CD4-positive, alpha-beta T cell treated with Interleukin-12 subunit alpha and Interleukin-12 subunit beta, for 1 hour (primary cell): ENCODE data around the gene HOXD10.
A peak's percentile ranks its signal among the peaks of the same experiment; 100 is the strongest.

Experiments
- DNase-seq: peaks from one replicate; pipeline ENCODE4 v3.0.0-alpha.2; 2020

HOXD10 gene

DNA sequence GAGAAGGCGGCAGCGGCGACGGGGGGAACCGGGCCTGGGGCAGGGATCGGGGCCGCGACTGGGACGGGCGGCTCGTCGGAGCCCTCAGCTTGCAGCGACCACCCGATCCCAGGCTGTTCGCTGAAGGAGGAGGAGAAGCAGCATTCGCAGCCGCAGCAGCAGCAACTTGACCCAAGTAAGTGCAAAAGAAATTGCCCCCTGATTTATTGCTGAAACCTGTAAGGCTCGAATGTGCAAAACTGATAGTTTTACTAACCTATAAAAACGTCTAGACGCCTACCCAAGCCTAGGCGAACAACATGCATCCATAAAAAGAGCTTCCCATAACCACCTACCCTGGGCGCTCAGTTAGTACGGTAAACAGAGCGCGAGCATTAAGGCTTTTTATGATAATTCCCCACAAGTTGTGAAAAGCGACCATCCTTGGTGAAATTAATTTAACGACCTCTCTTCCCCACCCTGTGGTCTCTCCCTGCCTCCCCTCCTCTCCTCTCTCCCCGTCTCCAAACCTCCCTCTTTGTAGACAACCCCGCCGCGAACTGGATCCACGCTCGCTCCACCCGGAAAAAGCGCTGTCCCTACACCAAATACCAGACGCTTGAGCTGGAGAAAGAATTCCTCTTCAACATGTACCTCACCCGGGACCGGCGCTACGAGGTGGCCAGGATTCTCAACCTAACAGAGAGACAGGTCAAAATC, 7.0 kb downstream of the HOXD10 start:
- DNase-seq = no peak

- no peak for DNase-seq
Observed at GRCh38 chr2:176124110-176124946, 7.8 kb downstream of the HOXD10 start.

DNA sequence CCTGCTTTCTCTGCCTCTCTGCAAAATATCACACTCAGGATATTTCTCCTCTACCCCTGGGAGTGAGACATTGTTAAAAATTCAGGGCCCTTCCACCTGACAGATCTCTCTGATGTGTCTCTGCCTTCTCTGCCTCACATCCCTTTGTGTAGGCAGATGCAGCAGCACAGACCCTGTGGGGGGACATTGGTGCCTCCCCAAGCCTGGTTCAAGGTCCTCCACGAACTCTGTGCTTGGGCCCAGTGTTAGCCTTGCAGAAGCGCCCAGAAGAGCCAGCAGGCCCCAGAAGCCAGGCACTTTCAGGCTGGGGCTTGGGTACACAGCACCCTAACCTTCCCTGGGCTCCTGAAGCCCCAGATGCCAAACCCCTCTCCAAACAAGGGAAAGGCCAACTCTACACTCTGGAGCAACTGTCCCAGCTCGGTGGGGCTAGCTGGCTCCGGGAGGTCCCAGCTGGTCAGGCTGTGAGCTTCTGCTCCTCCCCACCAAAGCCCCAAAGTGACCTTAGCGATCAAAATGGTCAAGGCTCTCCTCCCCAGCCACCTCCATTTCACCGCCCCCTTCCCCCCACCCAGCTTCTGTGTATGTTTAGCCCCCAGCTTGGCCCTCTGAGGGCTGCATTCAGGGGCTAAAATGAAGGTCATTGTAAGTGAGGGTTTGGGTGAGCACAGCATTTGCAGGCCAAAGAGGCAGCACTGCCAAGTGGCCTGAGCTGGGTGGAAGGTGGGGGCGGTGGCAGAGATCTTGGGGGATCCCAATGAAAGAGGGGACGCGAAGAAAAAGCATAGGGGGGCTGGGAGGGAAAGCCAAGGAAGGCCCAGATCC, 8.6 kb downstream of the HOXD10 start:
- DNase-seq = no peak

- no peak for DNase-seq
Observed at GRCh38 chr2:176125772-176126054, 9.1 kb downstream of the HOXD10 start.

DNA sequence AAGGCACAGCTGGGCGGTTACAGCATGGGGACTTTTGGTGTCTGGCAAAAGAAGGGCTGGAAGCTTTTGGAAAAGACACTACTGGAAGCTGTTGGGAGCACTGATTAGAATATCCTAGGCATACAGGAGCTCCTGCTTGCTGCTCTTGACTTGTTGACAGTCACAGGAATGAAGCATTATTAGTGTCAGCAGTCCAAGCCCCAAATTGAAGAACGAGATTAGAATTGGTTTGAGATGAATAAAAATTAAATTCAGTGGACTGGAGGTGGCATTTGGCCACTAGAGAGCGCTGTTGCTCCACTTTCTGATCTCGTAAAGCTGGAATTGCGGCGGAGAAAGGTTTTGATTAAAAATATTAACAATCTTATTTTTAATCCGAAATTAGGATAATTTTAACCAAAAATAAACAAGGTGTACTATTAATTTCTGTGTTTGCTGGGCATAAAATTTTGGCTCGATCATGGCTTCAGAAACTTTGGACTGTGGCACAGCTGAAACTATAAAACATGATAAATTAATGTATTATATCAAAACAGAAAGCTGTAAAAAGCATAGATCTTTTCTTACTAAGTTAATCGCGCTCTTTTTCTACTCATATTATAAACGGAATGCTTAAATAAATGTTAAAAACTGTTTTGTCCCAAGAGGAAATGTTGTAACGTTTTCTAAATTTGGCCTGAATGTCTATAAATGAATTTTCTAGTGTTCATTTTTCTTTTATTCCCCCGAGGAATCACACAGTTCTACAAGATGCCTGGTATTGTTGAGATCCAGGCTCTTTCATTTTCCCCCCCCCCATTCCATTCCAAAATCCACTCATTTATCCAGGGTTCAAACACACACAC, 10.6 kb downstream of the HOXD10 start:
- peak; percentile 67 for DNase-seq

DNA sequence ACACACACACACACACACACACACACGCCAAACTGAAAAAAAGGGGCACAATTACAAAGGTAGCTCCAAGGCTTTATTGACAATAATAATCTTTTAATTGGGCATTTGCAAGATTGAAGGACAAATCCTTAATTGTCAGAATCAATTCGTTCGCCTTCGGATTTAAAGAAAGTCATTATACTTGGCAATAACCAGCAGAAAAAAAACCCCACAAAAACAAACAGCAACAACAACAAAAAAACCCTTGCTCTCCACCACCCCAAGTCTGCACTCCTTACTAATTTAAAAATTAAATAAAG, 11.1 kb downstream of the HOXD10 start:
- no peak for DNase-seq

DNA sequence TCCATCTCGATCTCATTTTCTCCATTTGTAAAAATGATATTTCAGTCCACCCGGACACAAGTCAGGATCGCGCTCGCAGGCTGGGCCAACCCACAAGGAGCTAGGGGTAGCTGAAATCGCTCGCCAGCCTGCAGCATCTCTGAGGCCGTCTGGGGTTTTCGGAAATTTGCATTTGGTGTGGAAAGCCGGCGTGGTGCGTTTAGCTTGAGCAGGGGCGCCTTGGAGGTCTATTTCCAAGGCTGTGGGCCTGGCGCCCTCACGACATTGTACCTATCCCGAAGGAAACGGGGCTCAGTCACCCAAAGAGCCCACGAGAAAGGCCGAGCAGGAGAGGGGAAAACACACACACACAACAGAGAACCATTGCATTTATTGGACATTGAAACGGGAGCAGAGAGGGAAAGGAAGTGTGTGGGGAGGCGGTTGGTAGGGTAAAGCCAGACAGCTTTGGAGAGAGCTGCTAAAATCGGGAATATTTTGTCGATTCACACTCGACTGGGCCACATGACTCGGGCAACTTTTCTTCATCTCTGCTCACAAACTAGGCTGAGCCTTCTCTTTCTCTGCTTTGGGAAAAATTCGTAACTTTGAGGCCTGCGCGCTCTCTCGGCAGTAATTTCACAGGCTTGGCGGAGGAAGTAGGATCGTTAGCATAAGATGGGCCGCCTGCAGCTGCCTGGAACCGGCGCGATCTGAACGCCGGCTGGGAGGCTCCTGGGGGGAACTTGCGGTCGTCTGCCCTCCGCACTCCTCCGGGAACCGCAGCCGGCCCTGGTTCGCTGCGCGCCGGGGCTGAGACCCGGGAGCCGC, 11.8 kb downstream of the HOXD10 start:
- DNase-seq = no peak

DNA sequence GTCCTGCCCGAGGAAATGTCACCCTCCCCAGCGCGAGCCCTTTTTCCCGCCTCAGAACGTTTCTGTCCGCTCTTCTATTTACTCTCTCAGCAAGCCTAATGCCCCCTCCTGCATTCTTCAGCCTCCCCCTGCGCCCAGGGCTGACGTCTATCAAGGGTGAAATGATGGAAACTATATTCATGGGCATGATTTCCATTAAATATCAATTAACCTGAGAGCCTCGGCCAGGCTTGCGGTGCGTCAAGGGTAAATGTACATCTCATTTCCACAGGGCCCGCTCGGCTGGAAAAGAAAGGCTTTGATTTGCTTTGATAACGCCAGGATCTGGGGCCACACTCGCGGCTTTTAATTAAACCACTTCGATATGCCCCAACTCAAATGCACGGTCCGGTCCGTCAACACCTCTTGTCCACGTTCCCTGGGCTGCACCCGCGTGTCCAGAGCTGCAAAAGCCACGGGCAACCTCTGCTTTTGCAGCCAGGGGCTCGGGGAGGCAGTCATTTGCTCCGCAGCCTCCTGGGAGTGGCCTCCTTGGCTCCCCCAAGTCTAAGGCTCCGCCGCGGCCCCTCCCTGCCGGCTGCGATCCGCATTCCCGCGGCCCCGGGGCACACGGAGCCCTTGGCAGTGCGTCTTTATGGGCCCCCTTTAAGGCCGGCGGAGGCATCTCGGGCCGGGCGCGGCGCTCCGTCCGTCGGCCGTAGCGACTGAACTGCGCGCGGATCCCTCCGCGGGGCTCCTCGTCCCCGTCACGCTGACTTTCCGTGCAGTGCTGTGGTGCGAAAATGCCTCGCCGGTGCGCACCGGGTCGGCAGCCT, 12.6 kb downstream of the HOXD10 start, which contains the start of gene HOXD8:
Gene HOXD8, plus strand, starts transcription at position 724 of the 815 bp plus-strand sequence. CDS start 662 bp downstream, outside the sequence.
- no peak for DNase-seq

DNA sequence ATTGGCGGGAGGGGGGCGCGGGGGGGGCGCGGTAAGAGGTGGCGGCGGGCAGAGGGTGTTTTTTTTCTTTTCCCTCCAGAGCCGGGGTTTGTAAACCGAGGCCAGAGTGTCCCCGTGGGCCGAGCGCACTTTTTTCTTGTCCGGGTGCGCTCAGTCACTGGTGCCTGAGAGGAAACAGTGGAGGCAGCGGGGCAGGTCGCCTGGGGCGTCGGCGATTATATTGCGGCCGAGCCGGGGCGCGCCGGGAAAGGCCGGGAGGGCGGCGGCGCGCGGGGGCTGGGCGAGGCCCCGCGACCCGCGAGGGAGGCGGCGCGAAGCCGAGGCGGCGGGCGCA, 13.2 kb downstream of the HOXD10 start:
- no peak for DNase-seq

DNA sequence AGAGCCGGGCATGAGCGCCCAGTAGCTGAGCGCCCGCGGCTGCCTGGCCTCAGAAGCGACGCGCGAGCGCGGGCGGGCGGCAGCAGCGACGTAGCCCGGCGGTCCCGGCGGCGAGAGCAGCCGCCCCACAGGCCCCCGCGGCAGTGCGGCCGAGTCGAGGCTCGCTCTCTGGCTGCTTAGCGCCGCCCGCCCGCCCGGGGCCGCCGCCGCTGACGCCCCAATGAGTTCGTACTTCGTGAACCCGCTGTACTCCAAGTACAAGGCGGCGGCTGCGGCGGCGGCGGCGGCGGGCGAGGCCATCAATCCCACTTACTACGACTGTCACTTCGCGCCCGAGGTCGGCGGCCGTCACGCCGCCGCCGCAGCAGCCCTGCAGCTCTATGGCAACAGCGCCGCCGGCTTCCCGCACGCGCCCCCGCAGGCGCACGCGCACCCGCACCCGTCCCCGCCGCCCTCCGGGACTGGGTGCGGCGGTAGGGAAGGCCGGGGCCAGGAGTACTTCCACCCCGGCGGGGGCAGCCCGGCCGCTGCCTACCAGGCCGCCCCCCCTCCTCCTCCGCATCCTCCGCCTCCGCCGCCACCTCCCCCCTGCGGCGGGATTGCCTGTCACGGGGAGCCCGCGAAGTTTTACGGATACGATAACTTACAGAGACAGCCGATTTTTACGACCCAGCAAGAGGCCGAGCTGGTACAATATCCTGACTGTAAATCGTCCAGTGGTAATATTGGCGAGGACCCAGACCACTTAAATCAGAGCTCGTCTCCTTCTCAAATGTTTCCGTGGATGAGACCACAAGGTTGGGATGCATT, 13.8 kb downstream of the HOXD10 start:
- DNase-seq = no peak

DNA sequence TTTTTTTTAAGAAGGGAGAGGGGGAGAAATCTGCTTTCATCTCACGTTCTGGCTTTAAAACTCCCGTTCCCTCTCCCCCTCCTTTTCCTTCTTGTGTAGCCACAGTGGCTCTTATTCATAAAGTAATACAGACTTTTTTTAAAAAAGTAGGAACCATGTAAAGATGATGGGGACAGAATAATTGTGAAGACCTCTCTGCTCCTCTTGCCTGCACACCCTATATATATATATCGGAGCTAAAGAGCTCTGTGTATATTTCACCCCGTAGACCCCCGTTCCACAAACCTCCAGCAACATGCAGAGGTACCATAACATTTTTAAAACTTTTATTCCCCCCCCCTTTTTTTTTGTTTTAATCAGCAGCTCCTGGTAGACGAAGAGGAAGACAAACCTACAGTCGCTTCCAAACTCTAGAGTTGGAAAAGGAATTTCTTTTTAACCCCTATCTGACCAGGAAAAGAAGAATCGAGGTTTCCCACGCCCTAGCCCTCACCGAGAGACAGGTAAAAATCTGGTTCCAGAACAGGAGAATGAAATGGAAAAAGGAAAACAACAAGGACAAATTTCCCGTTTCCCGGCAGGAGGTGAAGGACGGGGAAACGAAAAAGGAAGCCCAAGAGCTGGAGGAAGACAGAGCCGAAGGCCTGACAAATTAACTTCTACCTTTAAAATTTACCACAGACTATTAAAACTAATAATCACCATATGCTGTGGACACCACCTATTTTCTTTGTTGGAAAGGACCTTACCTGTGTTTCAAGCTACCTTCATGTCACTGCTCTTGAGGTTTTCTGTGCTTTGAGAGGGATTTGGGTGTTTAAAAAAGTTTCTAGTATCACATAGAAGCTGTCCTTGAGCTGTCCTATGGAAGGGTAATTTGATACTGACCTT, 14.6 kb downstream of the HOXD10 start:
- DNase-seq = no peak

DNA sequence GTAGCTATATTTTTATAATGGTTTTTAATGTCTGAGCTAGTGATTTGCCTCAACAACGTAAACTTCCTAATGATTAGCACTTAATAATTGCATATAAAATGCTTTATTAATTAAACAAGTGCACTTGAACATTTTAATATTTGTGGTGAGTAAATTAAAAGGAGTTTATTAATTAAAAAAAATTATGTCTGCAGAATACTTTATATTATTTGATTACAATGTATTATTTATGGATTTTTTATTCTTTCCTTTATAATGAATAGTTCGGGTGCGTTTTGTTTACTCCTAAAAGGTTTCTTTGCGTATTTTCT, 15.2 kb downstream of the HOXD10 start:
- no peak for DNase-seq

GRCh38 chr2:176132205-176133171, 15.9 kb downstream of the HOXD10 start:
- peak; percentile 27 for DNase-seq

DNA sequence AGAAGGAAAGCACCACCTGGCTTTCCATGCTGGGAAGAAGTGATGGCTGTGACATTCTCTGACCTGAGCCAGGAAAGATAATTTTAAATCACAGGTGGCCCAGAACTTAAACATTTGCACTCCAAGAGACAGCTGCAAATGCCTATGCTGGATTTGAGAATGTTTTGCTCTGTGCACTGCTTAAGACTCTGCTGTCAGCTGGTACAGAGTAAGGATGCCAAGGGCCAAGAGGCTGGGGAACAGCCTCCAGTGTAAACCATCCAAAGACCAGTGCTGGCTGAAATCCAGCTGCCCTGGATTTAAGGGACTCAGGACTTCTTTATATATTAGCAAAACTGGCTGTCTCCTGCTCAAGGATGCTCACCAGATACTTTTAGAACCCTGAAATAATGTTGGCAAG, 16.8 kb downstream of the HOXD10 start:
- DNase-seq = no peak

- no peak for DNase-seq
Observed at GRCh38 chr2:176134035-176134434, 17.5 kb downstream of the HOXD10 start.

DNA sequence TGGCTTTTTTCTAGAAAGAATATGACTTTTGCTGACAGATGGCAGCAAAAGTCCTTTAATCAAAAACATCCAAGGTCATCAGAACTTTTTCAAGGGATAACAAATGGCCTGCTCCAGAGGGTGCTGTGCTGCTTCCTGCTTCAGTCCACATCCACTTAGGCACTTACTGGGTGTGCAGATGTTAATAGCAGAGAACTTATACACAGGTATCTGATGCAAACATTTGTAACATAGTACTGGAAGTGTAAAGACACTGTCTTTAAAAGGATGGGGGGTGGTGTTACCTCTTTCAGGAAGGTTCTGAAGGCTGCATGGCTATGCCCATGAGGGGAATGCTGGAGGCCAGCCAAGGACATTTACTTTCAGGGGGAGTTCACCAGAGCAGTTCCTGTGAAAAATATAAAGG, 18.5 kb downstream of the HOXD10 start:
- no peak for DNase-seq

GRCh38 chr2:176136374-176137251, 20.0 kb downstream of the HOXD10 start:
- DNase-seq = no peak
